ENCODE measurements around the gene THSD7B.

THSD7B gene

GRCh38 chr2:137165968-137166367, 400.6 kb downstream of the THSD7B start:
- no peak for DNase-seq

- no peak for DNase-seq
Observed at GRCh38 chr2:137167651-137168050, 402.3 kb downstream of the THSD7B start.

- no peak for DNase-seq
Observed at GRCh38 chr2:137168552-137168951, 403.2 kb downstream of the THSD7B start.

- no peak for DNase-seq
Observed at GRCh38 chr2:137172162-137172561, 406.8 kb downstream of the THSD7B start.

GRCh38 chr2:137173463-137173862, 408.1 kb downstream of the THSD7B start:
- no peak for DNase-seq

- DNase-seq: no peak
Observed at GRCh38 chr2:137175246-137175645, 409.9 kb downstream of the THSD7B start.

GRCh38 chr2:137178951-137179377, 413.6 kb downstream of the THSD7B start:
- no peak for DNase-seq

GRCh38 chr2:137179542-137179941, 414.2 kb downstream of the THSD7B start:
- no peak for DNase-seq

- no peak for DNase-seq
Observed at GRCh38 chr2:137180012-137180411, 414.7 kb downstream of the THSD7B start.

GRCh38 chr2:137181370-137181769, 416.0 kb downstream of the THSD7B start:
- no peak for DNase-seq

- DNase-seq: no peak
Observed at GRCh38 chr2:137182071-137182470, 416.7 kb downstream of the THSD7B start.

- no peak for DNase-seq
Observed at GRCh38 chr2:137183206-137183898, 418.0 kb downstream of the THSD7B start.

GRCh38 chr2:137185378-137186078, 420.2 kb downstream of the THSD7B start:
- no peak for DNase-seq

- no peak for DNase-seq
Observed at GRCh38 chr2:137187216-137187615, 421.9 kb downstream of the THSD7B start.

- no peak for DNase-seq
Observed at GRCh38 chr2:137190411-137191195, 425.3 kb downstream of the THSD7B start.

GRCh38 chr2:137192366-137193310, 427.3 kb downstream of the THSD7B start:
- no peak for DNase-seq

GRCh38 chr2:137193401-137193800, 428.1 kb downstream of the THSD7B start:
- DNase-seq: no peak

- no peak for DNase-seq
Observed at GRCh38 chr2:137194111-137194510, 428.8 kb downstream of the THSD7B start.

GRCh38 chr2:137199751-137200150, 434.4 kb downstream of the THSD7B start:
- DNase-seq: no peak

- DNase-seq: no peak
Observed at GRCh38 chr2:137202318-137202717, 437.0 kb downstream of the THSD7B start.

GRCh38 chr2:137205324-137205723, 440.0 kb downstream of the THSD7B start:
- no peak for DNase-seq

- DNase-seq: no peak
Observed at GRCh38 chr2:137206069-137206468, 440.7 kb downstream of the THSD7B start.

GRCh38 chr2:137207030-137207429, 441.7 kb downstream of the THSD7B start:
- no peak for DNase-seq
